ENCODE results near the gene KXD1.

Gene KXD1

DNA sequence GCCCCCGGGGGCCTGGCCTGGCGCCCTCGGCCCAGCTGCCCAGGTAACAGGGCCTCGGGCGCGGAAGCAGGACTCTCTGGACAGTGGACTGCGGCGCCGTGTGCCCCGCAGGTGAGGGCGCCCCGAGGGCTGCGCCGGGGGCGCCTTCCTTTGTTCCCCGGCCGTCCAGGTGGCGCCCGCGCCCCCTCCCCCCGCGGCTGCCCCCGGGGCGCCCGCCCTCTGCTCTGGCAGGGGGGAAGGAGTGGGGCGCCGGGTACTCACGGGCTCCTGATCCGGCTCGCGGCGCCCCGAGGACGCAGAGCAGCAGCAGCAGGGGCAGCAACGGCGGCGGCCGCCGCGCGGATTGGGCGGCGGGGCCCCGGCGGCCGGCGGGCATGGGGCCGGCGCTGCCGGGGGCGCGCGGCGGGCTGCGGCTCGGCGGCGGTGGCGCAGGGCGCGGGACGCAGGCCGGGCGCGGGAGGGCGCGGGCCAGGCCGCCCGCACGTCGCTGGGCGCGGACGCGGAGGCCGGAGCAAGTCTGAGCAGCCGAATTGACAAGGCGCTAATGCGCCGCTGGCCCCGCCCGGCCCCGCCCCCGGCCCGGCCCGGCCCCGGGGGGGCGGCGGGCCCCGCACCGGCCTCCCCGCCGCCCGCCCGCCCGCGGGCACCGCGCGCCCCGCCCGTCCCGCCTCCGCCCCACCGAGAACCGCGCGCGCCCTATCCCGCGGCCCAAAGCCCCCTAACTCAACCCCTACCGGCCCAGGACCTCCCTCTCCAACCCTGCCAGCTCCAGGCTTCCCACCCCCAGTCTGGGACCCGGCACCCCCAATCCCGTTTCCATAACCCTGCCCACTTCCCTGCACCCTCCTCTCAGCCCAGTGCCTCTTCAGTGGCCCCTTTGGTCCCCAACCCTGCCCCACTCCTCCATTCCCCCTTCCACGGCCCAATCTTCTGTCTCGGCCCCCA, 48.9 kb downstream of the KXD1 start, which contains the start of gene CRLF1:
CRLF1 (minus strand) TSS at position 519 of the 945 bp plus-strand sequence; CDS start at position 376, 143 bp downstream.
- no peaks in the 10 kb centered on the region for H3K9me3 Mint-ChIP-seq
- H3K36me3 Mint-ChIP-seq, result no peaks in the 10 kb centered on the region
- peaks cover 16 to 42% of the 10 kb centered on the region in 2 donors for H3K4me1 Mint-ChIP-seq
- ATAC-seq (replicated peaks) (no peak), DNase-seq (no peak)
- peaks cover 72 to 82% of the 10 kb centered on the region in 2 donors for H3K27me3 Mint-ChIP-seq
- H3K4me3 Mint-ChIP-seq, result peak within 1 kb of the TSS; percentile 50 to 57
- H3K27ac Mint-ChIP-seq, result no peak within 1 kb of the TSS

DNA sequence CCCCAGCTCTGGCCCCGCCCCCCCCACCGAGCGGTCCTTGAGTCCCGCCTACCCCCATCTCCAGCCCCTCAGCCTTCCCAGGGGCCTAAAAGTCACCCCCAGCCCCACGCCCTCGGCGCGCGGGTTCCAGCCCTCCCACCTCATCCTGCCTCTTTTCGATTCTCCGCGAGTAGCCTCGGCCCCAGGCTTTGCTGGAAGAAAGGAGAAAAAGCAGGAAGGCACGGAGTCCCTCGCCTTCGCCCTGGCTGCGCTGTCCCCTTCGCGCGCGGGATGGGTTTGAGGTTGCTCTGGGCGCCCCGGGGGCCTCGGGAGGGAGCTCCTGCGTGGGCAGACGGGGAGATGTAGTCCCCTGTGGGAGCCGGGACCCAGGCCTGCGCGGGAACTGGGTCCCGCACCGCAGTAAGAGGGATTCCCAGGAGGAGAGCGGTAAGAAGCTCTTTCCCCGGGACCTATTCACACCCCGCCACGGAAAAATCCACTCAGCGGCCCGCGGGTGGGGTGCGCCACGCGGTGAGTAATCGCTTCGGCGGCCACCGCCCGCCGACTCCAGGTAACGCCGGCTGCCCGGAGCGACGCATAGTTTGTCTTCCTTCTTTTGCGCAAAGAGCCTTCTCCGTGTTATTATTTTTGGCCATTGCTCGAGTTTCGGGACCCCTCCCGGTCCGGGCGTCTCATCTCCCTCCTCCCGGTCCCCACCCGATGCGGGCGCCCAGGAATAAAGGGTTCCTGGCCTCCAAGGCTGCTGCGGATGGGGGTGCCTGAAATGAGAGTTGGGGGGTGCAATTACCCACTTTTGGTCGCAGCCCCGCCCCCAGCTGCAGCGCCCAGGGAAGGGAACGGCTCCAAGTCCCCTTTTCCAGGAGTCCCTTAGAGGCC, 49.8 kb downstream of the KXD1 start:
- H3K27me3 Mint-ChIP-seq, result peaks cover 70 to 80% of the 10 kb centered on the region in 2 donors
- no peak for DNase-seq
- no peak for ATAC-seq (replicated peaks)
- no peaks in the 10 kb centered on the region for H3K9me3 Mint-ChIP-seq
- H3K36me3 Mint-ChIP-seq, result no peaks in the 10 kb centered on the region
- H3K27ac Mint-ChIP-seq, result no peak overlapping the region
- peak overlapping the region; percentile 41 to 50 for H3K4me3 Mint-ChIP-seq
- H3K4me1 Mint-ChIP-seq, result peaks cover 23 to 50% of the 10 kb centered on the region in 2 donors

DNA sequence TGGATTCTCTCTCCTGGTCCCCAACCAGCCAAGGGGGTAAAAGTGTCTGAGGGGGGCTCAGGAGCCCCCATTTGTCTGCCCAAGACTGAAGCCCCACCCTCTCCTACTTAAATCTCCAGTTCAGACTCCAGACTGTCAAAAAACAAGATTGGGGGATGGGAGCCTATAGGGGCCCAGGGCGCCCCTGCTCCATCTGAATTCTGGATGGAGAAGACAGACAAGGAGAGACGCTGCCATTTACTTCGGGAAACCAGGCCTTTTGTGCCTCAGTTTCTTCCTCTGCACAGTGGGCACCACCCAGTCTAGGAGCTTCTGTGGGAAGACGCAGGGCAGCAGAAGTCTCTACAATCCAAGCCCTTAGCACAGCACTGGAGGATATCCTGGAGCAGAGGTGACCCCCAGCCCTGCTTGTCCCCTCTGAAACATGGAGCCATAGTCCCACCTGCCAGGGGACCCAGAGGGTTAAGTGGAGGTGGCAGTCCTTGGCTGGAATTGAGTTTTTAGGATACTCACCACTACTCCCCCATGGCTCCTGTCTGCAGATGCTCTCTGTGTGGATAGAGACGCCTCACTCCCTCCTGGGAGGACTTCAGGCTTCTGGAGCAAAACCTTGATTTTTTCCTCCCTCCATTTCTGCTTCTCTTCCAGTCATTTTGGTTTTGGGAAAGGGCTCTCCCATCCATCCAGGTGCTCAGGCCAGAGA, 50.6 kb downstream of the KXD1 start:
- Mint-ChIP-seq H3K36me3 (no peaks in the 10 kb centered on the region), H3K27me3 (peaks cover 69 to 79% of the 10 kb centered on the region in 2 donors), H3K4me3 (peak overlapping the region; percentile 41 to 50), H3K9me3 (no peaks in the 10 kb centered on the region), H3K27ac (no peak overlapping the region), H3K4me1 (peaks cover 21 to 50% of the 10 kb centered on the region in 2 donors)
- DNase-seq (no peak), ATAC-seq (replicated peaks) (no peak)

DNA sequence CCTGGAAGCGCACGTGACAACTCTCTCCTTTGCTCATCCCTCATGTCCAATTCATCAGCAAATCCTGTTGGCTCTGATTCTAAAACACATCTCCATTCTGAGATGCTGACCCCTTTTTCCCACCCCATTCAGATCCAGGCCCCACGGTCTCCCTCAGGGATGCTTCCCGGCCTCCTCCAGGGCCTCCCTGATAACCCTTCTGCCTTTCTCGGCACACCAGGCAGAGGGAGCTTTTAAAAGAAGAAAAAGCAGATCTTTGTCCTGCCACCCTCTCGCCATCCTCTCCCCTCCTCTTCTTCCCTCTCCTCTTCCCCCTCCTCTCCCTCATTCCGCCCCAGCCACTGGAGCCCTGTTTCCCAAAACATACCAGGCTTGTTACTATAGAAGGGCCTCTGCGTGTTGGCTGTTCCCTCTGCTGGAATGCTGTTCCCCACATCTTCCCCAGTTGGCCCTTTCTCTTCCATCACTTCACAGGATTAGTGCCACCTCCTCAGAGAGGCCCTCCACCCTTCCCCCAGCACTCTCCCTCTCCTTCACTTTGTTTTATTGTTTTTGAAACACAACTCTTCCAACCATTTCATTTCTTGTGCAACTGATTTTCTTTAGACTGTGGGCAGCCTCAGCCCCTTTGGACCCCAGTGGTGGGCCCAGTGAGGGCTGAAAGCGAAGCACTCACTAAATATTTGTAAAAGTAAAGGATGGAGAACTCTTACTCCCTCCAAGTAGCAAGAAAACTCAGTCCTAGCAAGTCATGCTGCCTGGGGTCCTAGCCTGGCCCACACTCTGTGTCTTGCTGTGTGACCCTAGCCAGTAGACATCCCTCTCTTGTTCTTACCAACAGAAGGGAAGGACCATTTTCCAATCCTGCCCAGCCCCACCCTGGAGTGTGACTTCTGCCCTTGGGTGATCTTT, 51.4 kb downstream of the KXD1 start:
- Mint-ChIP-seq H3K4me3 (no peak overlapping the region), H3K27ac (no peak overlapping the region), H3K27me3 (peaks cover 74 to 83% of the 10 kb centered on the region in 2 donors), H3K4me1 (peaks cover 23 to 55% of the 10 kb centered on the region in 2 donors), H3K36me3 (no peaks in the 10 kb centered on the region), H3K9me3 (no peaks in the 10 kb centered on the region)
- ATAC-seq (replicated peaks) (no peak), DNase-seq (no peak)

DNA sequence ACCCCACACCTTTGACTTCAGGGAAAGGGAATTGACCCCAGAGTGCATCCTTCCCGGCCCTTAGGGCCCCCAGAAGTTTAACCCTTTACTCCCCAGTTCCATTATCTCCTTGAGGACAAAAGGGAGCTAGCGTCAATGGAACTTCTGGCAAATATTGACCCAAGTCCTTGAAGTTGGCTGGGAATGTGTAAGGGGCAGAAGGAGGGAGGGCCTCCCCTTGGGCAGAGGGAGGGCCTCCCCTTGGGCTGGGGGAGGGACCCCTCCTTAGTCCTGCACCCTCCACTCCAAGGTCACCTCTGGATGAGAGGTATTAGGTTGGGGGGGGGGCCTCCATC, 52.0 kb downstream of the KXD1 start:
- ATAC-seq (replicated peaks) (no peak), DNase-seq (no peak)
- no peaks in the 10 kb centered on the region for H3K9me3 Mint-ChIP-seq
- H3K4me3 Mint-ChIP-seq, result no peak overlapping the region
- H3K4me1 Mint-ChIP-seq, result peaks cover 26 to 50% of the 10 kb centered on the region in 2 donors
- no peak overlapping the region for H3K27ac Mint-ChIP-seq
- no peaks in the 10 kb centered on the region for H3K36me3 Mint-ChIP-seq
- peaks cover 76 to 84% of the 10 kb centered on the region in 2 donors for H3K27me3 Mint-ChIP-seq

DNA sequence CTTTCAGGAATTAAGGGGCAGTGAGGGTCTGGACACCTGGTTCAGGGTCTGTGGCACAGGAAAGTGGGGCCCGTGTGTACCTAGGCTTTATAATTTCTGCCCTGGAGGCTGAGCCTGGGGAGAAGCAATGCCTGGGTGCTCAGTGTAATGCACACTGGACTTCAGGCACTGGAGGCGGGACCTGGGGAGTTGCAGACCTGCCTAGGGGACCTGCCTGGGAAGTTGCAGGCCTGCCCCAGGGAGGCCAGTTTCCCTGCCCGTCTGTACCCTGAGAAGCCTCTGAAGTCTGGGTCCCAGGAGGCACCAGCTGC, 52.5 kb downstream of the KXD1 start:
- H3K27ac Mint-ChIP-seq, result no peak overlapping the region
- H3K27me3 Mint-ChIP-seq, result peaks cover 76 to 84% of the 10 kb centered on the region in 2 donors
- peak overlapping the region in 1 of 2 donors; percentile 16 for H3K4me3 Mint-ChIP-seq
- H3K9me3 Mint-ChIP-seq, result no peaks in the 10 kb centered on the region
- ATAC-seq (replicated peaks), result no peak
- H3K36me3 Mint-ChIP-seq, result no peaks in the 10 kb centered on the region
- DNase-seq, result no peak
- peaks cover 25 to 46% of the 10 kb centered on the region in 2 donors for H3K4me1 Mint-ChIP-seq

DNA sequence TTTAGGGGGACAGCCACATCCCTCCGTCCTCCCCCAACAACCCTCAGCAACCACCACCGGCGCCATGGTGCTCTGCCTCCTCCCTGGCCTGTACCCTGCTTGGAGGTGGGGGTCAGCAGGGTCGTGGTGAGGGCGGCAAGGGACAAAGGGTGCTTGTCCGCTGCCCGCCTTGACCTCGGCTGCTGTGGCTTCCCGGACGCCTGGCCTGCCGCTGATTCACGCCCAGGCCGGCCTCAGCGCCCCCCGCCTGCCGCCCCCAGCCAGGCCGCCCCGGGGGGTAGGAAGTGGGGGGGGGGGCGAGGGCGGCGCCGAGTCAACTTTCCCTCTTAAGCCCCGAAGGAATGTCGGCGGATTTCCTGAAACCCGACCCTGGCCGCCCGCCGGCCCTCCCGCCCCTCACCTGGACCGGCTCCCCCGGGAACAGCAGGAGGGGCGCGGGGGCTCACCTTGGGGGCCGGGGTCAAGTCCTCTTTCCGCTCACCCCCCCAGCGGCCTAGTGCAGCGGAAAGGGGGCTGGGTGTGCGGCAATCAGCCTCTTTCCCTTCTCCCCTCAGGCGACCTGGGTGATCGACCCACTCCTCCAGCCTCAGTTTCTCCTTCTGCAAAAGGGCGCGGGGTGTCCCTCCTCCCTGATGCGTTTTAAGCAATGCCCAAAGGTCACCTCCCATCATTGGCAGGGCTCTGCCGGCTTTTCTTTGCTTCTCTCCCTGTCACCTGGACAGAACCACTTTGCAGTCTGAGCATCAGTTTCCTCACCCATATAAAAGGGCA, 53.1 kb downstream of the KXD1 start:
- no peak for ATAC-seq (replicated peaks)
- Mint-ChIP-seq H3K4me3 (peak overlapping the region; percentile 16 to 53), H3K36me3 (no peaks in the 10 kb centered on the region), H3K27ac (peak overlapping the region; percentile 84), H3K9me3 (no peaks in the 10 kb centered on the region), H3K27me3 (peaks cover 74 to 84% of the 10 kb centered on the region in 2 donors), H3K4me1 (peaks cover 22 to 42% of the 10 kb centered on the region in 2 donors)
- DNase-seq, result no peak

DNA sequence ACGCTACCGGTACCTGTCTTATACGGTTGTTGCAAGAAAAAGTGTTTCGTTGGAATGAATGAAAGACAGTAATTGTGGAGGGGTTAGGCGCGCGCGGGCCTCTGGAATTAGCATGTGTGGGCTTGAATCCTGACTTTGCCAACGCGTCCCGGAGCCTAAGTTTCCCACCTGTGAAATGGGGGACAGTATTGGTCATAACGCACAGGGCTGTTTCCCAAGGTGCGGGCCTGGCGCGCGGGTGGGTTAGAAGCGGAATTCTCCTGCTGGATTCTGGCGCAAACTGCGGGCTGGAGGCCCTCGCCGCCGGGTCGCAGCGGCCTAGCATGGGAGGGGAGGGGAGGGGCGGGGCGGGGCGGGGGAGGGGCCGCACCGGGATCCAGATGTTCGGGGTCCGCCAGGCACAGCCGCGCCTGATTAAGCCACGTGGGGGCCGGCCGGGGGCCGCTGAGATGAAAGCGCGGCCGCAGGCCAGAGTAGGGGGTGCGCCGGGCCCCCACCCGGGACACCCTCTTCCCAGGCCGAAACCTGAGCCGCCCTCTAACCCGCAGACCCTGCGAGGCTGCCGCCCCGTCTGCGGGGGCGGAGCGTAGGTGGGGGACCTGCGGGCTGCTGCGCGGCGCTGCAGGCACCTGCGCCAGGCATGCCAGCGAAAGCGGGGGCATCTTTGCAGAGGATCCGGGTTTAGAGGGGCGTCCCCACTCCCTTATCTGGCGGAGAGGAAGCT, 53.8 kb downstream of the KXD1 start:
- H3K4me1 Mint-ChIP-seq, result peaks cover 22 to 42% of the 10 kb centered on the region in 2 donors
- peak overlapping the region; percentile 84 for H3K27ac Mint-ChIP-seq
- DNase-seq (no peak), ATAC-seq (replicated peaks) (peak in 1 of 2 donors; percentile 35)
- H3K9me3 Mint-ChIP-seq, result no peaks in the 10 kb centered on the region
- peak overlapping the region; percentile 78 to 82 for H3K4me3 Mint-ChIP-seq
- peaks cover 82 to 91% of the 10 kb centered on the region in 2 donors for H3K27me3 Mint-ChIP-seq
- no peaks in the 10 kb centered on the region for H3K36me3 Mint-ChIP-seq

DNA sequence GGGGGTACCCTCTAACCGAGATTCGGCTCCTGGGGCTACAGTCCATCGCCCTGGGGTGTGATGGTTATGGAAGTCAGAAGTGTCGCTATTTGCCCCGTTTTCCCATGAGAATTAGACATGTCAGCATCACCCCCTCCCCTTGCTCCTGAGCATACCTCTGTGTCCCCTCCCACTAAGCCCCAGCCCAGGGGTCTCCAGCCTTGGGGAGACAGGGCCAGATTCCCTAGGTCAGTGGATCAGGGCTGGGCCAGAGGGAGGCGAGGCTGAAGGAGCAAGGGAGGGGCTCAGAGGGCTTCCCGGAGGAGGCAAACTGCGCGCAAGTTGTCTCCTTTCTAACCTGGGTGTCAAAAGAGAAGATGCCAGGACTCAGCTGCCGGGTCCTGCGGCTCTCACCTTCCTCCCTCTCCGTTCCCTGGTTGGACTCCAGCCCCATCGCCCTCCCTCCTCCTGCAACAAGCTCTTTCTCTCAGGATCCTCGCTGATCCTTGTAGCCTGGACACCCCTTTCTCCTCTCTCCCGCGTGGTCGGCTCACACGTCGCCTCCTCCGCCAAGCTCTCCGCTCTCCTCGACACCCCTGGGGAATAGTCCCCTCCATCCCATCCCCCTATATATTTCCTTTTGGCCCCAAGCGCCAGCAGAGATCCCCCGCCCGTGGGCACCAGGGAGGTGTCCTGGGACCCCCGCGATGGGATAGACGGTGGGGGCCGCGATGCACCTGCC, 54.5 kb downstream of the KXD1 start:
- no peak for DNase-seq
- Mint-ChIP-seq H3K27me3 (peaks cover 84 to 94% of the 10 kb centered on the region in 2 donors), H3K4me1 (peaks cover 22 to 38% of the 10 kb centered on the region in 2 donors), H3K27ac (peak overlapping the region; percentile 47), H3K9me3 (no peaks in the 10 kb centered on the region), H3K36me3 (no peaks in the 10 kb centered on the region), H3K4me3 (peak overlapping the region; percentile 78 to 82)
- peak in 1 of 2 donors; percentile 33 for ATAC-seq (replicated peaks)

DNA sequence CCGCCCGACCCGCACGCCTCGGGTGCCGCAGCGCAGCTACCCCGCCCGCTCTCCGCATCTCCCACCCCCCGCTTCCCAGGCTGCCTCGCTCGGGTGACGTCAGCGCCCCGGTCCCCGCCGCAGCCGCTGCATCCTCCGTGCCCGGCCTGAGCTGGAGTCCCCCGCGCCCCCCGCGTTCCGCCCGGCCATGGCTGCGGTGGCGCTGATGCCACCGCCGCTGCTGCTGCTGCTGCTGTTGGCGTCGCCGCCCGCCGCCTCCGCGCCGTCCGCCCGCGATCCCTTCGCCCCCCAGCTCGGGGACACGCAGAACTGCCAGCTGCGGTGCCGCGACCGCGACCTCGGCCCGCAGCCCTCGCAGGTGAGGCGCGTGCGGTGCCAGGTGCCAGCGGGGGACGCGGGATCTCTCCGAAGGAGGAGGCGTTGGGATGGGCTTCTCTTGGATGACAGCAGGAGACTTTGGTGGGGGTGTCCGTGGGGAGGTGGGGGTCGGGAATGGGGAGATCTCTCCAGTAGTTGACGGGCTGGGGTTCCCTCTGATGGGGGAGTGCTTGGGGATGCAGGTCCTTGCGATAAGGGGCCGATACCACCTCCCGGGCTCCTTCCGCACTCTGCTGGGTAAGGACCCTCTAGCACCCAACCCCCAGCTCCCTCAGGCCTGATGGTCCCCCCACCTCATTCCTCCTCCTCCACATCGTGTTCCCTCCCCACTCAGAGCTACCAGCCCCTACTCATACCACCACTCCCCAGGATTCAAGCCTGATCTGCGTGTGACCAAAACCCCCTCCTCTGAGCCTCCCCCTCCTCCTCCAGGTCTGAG, 55.3 kb downstream of the KXD1 start, which contains the start of gene TMEM59L:
TMEM59L (plus strand) TSS at position 99 of the 817 bp plus-strand sequence; CDS start at position 188, 89 bp downstream.
- Mint-ChIP-seq H3K4me1 (peaks cover 19 to 30% of the 10 kb centered on the region in 2 donors), H3K4me3 (peak within 1 kb of the TSS; percentile 78 to 82), H3K27ac (peak within 1 kb of the TSS; percentile 72), H3K36me3 (no peaks in the 10 kb centered on the region), H3K9me3 (no peaks in the 10 kb centered on the region), H3K27me3 (peaks cover 84 to 94% of the 10 kb centered on the region in 2 donors)
- no peak for DNase-seq
- peak; percentile 36 to 49 for ATAC-seq (replicated peaks)
